ENCODE measurements around the gene LTBP1.

LTBP1 gene

GRCh38 chr2:33130054-33130447 lies 183.3 kb downstream of the LTBP1 start:
- H3K4me3 ChIP-seq (ENCODE audit: low read depth, low read length) = no peak overlapping the region
- no peak for DNase-seq (ENCODE audit: low read depth, low spot score)
- TF ChIP-seq CTCF (IDR thresholded peaks at IDR 0.05; ENCODE audit: low read depth, low read length) = no peak
- in situ Hi-C loops (cut with HindIII; ENCODE audit: low sequenced_read_pairs) = no loop called here

GRCh38 chr2:33130544-33130943 lies 183.8 kb downstream of the LTBP1 start:
- no peak for TF ChIP-seq CTCF (IDR thresholded peaks at IDR 0.05; ENCODE audit: low read depth, low read length)
- no peak overlapping the region for H3K4me3 ChIP-seq (ENCODE audit: low read depth, low read length)
- no peak for DNase-seq (ENCODE audit: low read depth, low spot score)
- in situ Hi-C loops (cut with HindIII; ENCODE audit: low sequenced_read_pairs) = no loop called here

GRCh38 chr2:33131111-33131510 lies 184.4 kb downstream of the LTBP1 start:
- in situ Hi-C loops (cut with HindIII; ENCODE audit: low sequenced_read_pairs) = no loop called here
- no peak for DNase-seq (ENCODE audit: low read depth, low spot score)
- H3K4me3 ChIP-seq (ENCODE audit: low read depth, low read length) = no peak overlapping the region
- TF ChIP-seq CTCF (IDR thresholded peaks at IDR 0.05; ENCODE audit: low read depth, low read length) = no peak

GRCh38 chr2:33131749-33132148 lies 185.0 kb downstream of the LTBP1 start:
- in situ Hi-C loops (cut with HindIII; ENCODE audit: low sequenced_read_pairs) = no loop called here
- DNase-seq (ENCODE audit: low read depth, low spot score) = no peak

GRCh38 chr2:33133454-33133952 lies 186.8 kb downstream of the LTBP1 start:
- H3K4me3 ChIP-seq (ENCODE audit: low read depth, low read length) = no peak overlapping the region
- in situ Hi-C loops (cut with HindIII; ENCODE audit: low sequenced_read_pairs) = no loop called here

More at GRCh38 chr2:33131749-33132148, 185.0 kb downstream of the LTBP1 start:
- no peak for TF ChIP-seq CTCF (IDR thresholded peaks at IDR 0.05; ENCODE audit: low read depth, low read length)
- no peak overlapping the region for H3K4me3 ChIP-seq (ENCODE audit: low read depth, low read length)

GRCh38 chr2:33134086-33134771 lies 187.5 kb downstream of the LTBP1 start:
- in situ Hi-C loops (cut with HindIII; ENCODE audit: low sequenced_read_pairs) = no loop called here
- peak; percentile 99 for DNase-seq (ENCODE audit: low read depth, low spot score)
- peak overlapping the region; percentile 83 for H3K4me3 ChIP-seq (ENCODE audit: low read depth, low read length)
- TF ChIP-seq CTCF (IDR thresholded peaks at IDR 0.05; ENCODE audit: low read depth, low read length) = peak; percentile 25

More at GRCh38 chr2:33133454-33133952, 186.8 kb downstream of the LTBP1 start:
- peak; percentile 58 for DNase-seq (ENCODE audit: low read depth, low spot score)
- no peak for TF ChIP-seq CTCF (IDR thresholded peaks at IDR 0.05; ENCODE audit: low read depth, low read length)

All from astrocyte of the spinal cord (primary cell).